Measurements from ENCODE around the gene CNOT2. TPM values are rescaled to one million over a fixed set of nuclear protein-coding genes. Genes with fewer than 3 reads are reported as not detected.
A peak's percentile ranks its signal among the peaks of the same experiment; 100 is the strongest.

Gene CNOT2
- total and polyA plus RNA-seq, 4 experiments from 2014 or later = 93.5 to 121 (median 117) TPM

- Mint-ChIP-seq H3K4me3 (no peak overlapping the region), H3K27me3 (no peaks in the 10 kb centered on the region), H3K36me3 (peaks cover 31 to 36% of the 10 kb centered on the region in 2 donors), H3K9me3 (no peaks in the 10 kb centered on the region), H3K27ac (no peak overlapping the region), H3K4me1 (peaks cover 23 to 35% (median 32%) of the 10 kb centered on the region in 4 donors)
- Histone ChIP-seq H3K27me3 (ENCODE audit: insufficient read depth, low read length) (no peaks in the 10 kb centered on the region), H3K9me3 (ENCODE audit: control insufficient read depth in 1 of 2, low read length in 2 of 2) (no peaks in the 10 kb centered on the region), H3K36me3 (ENCODE audit: insufficient read depth, low read length) (peaks cover 8% of the 10 kb centered on the region), H3K27ac (ENCODE audit: low read depth, low read length) (no peak overlapping the region), H3K4me3 (ENCODE audit: low read length in 2 of 2) (no peak overlapping the region), H3K4me1 (ENCODE audit: insufficient read depth, low read length) (peaks cover 3% of the 10 kb centered on the region)
- intact Hi-C loops (cut with micrococcal nuclease) = no loop called here
- CTCF ChIA-PET (ENCODE audit: partially characterized antibody) = no interaction called here
- POLR2A ChIA-PET (ENCODE audit: partially characterized antibody) = no interaction called here
- DNase-seq = no peak
These were observed 86.9 kb downstream of the CNOT2 start for GRCh38 chr12:70330158-70330557.

- H3K4me1 ChIP-seq (ENCODE audit: insufficient read depth, low read length) = peaks cover 3% of the 10 kb centered on the region
These were observed 89.0 kb downstream of the CNOT2 start for GRCh38 chr12:70332236-70332635.

GRCh38 chr12:70334742-70335141 lies 91.5 kb downstream of the CNOT2 start:
- CTCF ChIA-PET (ENCODE audit: partially characterized antibody) = interaction anchor here (1.3 kb wide), 1 partner anchor 11 kb away, joined by 3 read pairs; no protein-coding TSS in a partner anchor
- POLR2A ChIA-PET (ENCODE audit: partially characterized antibody) = no interaction called here
- Histone ChIP-seq H3K27ac (ENCODE audit: low read depth, low read length) (no peak overlapping the region), H3K27me3 (ENCODE audit: insufficient read depth, low read length) (no peaks in the 10 kb centered on the region), H3K4me1 (ENCODE audit: insufficient read depth, low read length) (peaks cover 3% of the 10 kb centered on the region), H3K36me3 (ENCODE audit: insufficient read depth, low read length) (peaks cover 25% of the 10 kb centered on the region), H3K4me3 (ENCODE audit: low read length in 2 of 2) (no peak overlapping the region), H3K9me3 (ENCODE audit: control insufficient read depth in 1 of 2, low read length in 2 of 2) (no peaks in the 10 kb centered on the region)
- Mint-ChIP-seq H3K9me3 (no peaks in the 10 kb centered on the region), H3K27me3 (no peaks in the 10 kb centered on the region), H3K4me3 (no peak overlapping the region), H3K36me3 (peaks cover 43 to 54% of the 10 kb centered on the region in 2 donors), H3K4me1 (peaks cover 13 to 22% (median 15%) of the 10 kb centered on the region in 4 donors), H3K27ac (no peak overlapping the region)
- DNase-seq = no peak
- intact Hi-C loops (cut with micrococcal nuclease) = no loop called here

More at GRCh38 chr12:70332236-70332635, 89.0 kb downstream of the CNOT2 start:
- peaks cover 20 to 30% (median 27%) of the 10 kb centered on the region in 4 donors for H3K4me1 Mint-ChIP-seq
- POLR2A ChIA-PET (ENCODE audit: partially characterized antibody) = interaction anchor here (1.0 kb wide), 1 partner anchor 26 kb away, joined by 3 read pairs; no protein-coding TSS in a partner anchor
- no peak overlapping the region for H3K4me3 Mint-ChIP-seq
- peaks cover 38 to 43% of the 10 kb centered on the region in 2 donors for H3K36me3 Mint-ChIP-seq
- peak overlapping the region in 4 of 7 donors; percentile 1 to 81 (median 18) for H3K27ac Mint-ChIP-seq
- no peak overlapping the region for H3K4me3 ChIP-seq (ENCODE audit: low read length in 2 of 2)
- DNase-seq = no peak
- H3K27me3 Mint-ChIP-seq = no peaks in the 10 kb centered on the region
- CTCF ChIA-PET (ENCODE audit: partially characterized antibody) = no interaction called here
- no peak overlapping the region for H3K27ac ChIP-seq (ENCODE audit: low read depth, low read length)
- no peaks in the 10 kb centered on the region for H3K27me3 ChIP-seq (ENCODE audit: insufficient read depth, low read length)
- intact Hi-C loops (cut with micrococcal nuclease) = no loop called here
- no peaks in the 10 kb centered on the region for H3K9me3 ChIP-seq (ENCODE audit: control insufficient read depth in 1 of 2, low read length in 2 of 2)
- H3K9me3 Mint-ChIP-seq = no peaks in the 10 kb centered on the region
- peaks cover 17% of the 10 kb centered on the region for H3K36me3 ChIP-seq (ENCODE audit: insufficient read depth, low read length)

GRCh38 chr12:70338531-70338930 lies 95.3 kb downstream of the CNOT2 start:
- H3K4me1 Mint-ChIP-seq = peaks cover 0 to 8% (median 1%) of the 10 kb centered on the region in 4 donors
- H3K4me3 Mint-ChIP-seq = no peak overlapping the region
- H3K9me3 Mint-ChIP-seq = no peaks in the 10 kb centered on the region
- CTCF ChIA-PET (ENCODE audit: partially characterized antibody) = interaction anchor here (1.3 kb wide), 1 partner anchor 11 kb away, joined by 3 read pairs; no protein-coding TSS in a partner anchor
- no peaks in the 10 kb centered on the region for H3K27me3 ChIP-seq (ENCODE audit: insufficient read depth, low read length)
- intact Hi-C loops (cut with micrococcal nuclease) = no loop called here
- H3K36me3 Mint-ChIP-seq = peaks cover 52 to 67% of the 10 kb centered on the region in 2 donors
- no peaks in the 10 kb centered on the region for H3K9me3 ChIP-seq (ENCODE audit: control insufficient read depth in 1 of 2, low read length in 2 of 2)
- H3K27me3 Mint-ChIP-seq = no peaks in the 10 kb centered on the region
- H3K4me1 ChIP-seq (ENCODE audit: insufficient read depth, low read length) = no peaks in the 10 kb centered on the region
- POLR2A ChIA-PET (ENCODE audit: partially characterized antibody) = interaction anchor here (0.9 to 1.7 kb wide), 2 partner anchors 31 to 95 kb away, joined by 3 read pairs; no protein-coding TSS in a partner anchor
- H3K27ac Mint-ChIP-seq = no peak overlapping the region
- no peak overlapping the region for H3K27ac ChIP-seq (ENCODE audit: low read depth, low read length)
- peaks cover 38% of the 10 kb centered on the region for H3K36me3 ChIP-seq (ENCODE audit: insufficient read depth, low read length)
- no peak overlapping the region for H3K4me3 ChIP-seq (ENCODE audit: low read length in 2 of 2)
- no peak for DNase-seq

GRCh38 chr12:70351076-70351475 lies 107.8 kb downstream of the CNOT2 start:
- Mint-ChIP-seq H3K36me3 (peaks cover 25 to 29% of the 10 kb centered on the region in 2 donors), H3K27ac (no peak overlapping the region), H3K4me1 (no peaks in the 10 kb centered on the region), H3K4me3 (no peak overlapping the region), H3K9me3 (no peaks in the 10 kb centered on the region), H3K27me3 (no peaks in the 10 kb centered on the region)
- ChIA-PET POLR2A (ENCODE audit: partially characterized antibody) (no interaction called here), CTCF (ENCODE audit: partially characterized antibody) (no interaction called here)
- no peak for DNase-seq
- intact Hi-C loops (cut with micrococcal nuclease) = no loop called here
- Histone ChIP-seq H3K27ac (ENCODE audit: low read depth, low read length) (no peak overlapping the region), H3K4me1 (ENCODE audit: insufficient read depth, low read length) (no peaks in the 10 kb centered on the region), H3K27me3 (ENCODE audit: insufficient read depth, low read length) (no peaks in the 10 kb centered on the region), H3K36me3 (ENCODE audit: insufficient read depth, low read length) (no peaks in the 10 kb centered on the region), H3K9me3 (ENCODE audit: control insufficient read depth in 1 of 2, low read length in 2 of 2) (no peaks in the 10 kb centered on the region), H3K4me3 (ENCODE audit: low read length in 2 of 2) (no peak overlapping the region)

- H3K4me1 Mint-ChIP-seq = peaks cover 0 to 2% (median under 1%) of the 10 kb centered on the region in 4 donors
- H3K4me3 ChIP-seq (ENCODE audit: low read length in 2 of 2) = no peak overlapping the region
- no peak for DNase-seq
- H3K27ac ChIP-seq (ENCODE audit: low read depth, low read length) = no peak overlapping the region
- intact Hi-C loops (cut with micrococcal nuclease) = no loop called here
- H3K27me3 ChIP-seq (ENCODE audit: insufficient read depth, low read length) = no peaks in the 10 kb centered on the region
- H3K36me3 Mint-ChIP-seq = peaks cover 18 to 21% of the 10 kb centered on the region in 2 donors
- no peaks in the 10 kb centered on the region for H3K9me3 Mint-ChIP-seq
- ChIA-PET POLR2A (ENCODE audit: partially characterized antibody) (no interaction called here), CTCF (ENCODE audit: partially characterized antibody) (no interaction called here)
- no peaks in the 10 kb centered on the region for H3K27me3 Mint-ChIP-seq
- H3K36me3 ChIP-seq (ENCODE audit: insufficient read depth, low read length) = no peaks in the 10 kb centered on the region
- no peaks in the 10 kb centered on the region for H3K4me1 ChIP-seq (ENCODE audit: insufficient read depth, low read length)
- no peaks in the 10 kb centered on the region for H3K9me3 ChIP-seq (ENCODE audit: control insufficient read depth in 1 of 2, low read length in 2 of 2)
- H3K27ac Mint-ChIP-seq = no peak overlapping the region
- H3K4me3 Mint-ChIP-seq = no peak overlapping the region
These were observed 110.8 kb downstream of the CNOT2 start for GRCh38 chr12:70353780-70354660.

- no peaks in the 10 kb centered on the region for H3K4me1 ChIP-seq (ENCODE audit: insufficient read depth, low read length)
- H3K4me3 Mint-ChIP-seq = no peak overlapping the region
- intact Hi-C loops (cut with micrococcal nuclease) = no loop called here
- H3K27ac ChIP-seq (ENCODE audit: low read depth, low read length) = no peak overlapping the region
- no peak overlapping the region for H3K4me3 ChIP-seq (ENCODE audit: low read length in 2 of 2)
- H3K36me3 Mint-ChIP-seq = peaks cover 18 to 21% of the 10 kb centered on the region in 2 donors
- no peaks in the 10 kb centered on the region for H3K9me3 Mint-ChIP-seq
- peaks cover 0 to 2% (median under 1%) of the 10 kb centered on the region in 4 donors for H3K4me1 Mint-ChIP-seq
- POLR2A ChIA-PET (ENCODE audit: partially characterized antibody) = no interaction called here
- H3K27ac Mint-ChIP-seq = peak overlapping the region in 2 of 7 donors; percentile 72 to 73
- CTCF ChIA-PET (ENCODE audit: partially characterized antibody) = no interaction called here
- no peaks in the 10 kb centered on the region for H3K9me3 ChIP-seq (ENCODE audit: control insufficient read depth in 1 of 2, low read length in 2 of 2)
- no peak for DNase-seq
- no peaks in the 10 kb centered on the region for H3K27me3 ChIP-seq (ENCODE audit: insufficient read depth, low read length)
- H3K36me3 ChIP-seq (ENCODE audit: insufficient read depth, low read length) = no peaks in the 10 kb centered on the region
- no peaks in the 10 kb centered on the region for H3K27me3 Mint-ChIP-seq
These were observed 111.6 kb downstream of the CNOT2 start for GRCh38 chr12:70354787-70355186.
